Measurements from ENCODE around the gene THOC2. TPM values are rescaled to one million over a fixed set of nuclear protein-coding genes. Genes with fewer than 3 reads are reported as not detected.

THOC2 gene
- polyA plus RNA-seq, 3 donors = 12.5 to 44.7 (median 21.4) TPM

DNA sequence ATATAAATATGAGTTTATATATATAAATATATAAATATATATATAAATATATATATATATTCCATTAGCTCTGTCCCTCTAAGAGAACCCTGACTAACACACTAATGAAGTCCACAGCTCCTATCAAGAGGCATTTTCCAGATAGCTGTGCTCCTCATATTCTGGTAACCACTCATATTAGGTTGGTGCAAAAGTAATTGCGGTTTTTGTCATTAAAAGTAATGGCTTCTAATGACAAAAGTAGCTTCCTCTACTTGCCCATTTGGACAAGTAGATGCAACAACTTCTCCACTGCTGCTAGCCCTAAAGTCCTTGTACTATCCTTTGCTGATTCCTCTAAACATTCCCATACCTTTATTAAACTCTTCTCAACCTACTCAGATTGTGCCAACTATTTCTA lies 182.0 kb downstream of the THOC2 start:
- no CpG with 5 or more reads among the region's 1 CpG for WGBS (ENCODE audit: insufficient coverage)
- Histone ChIP-seq H3K4me2 (replicated peaks; ENCODE audit: extremely low read depth, low read length, poor library complexity, severe bottlenecking) (no peak overlapping the region), H3K36me3 (replicated peaks in 1 of 2; ENCODE audit: control insufficient read depth in 1 of 2, insufficient read depth in 2 of 2, low read length in 2 of 2) (no peaks in the 10 kb centered on the region), H3K27me3 (ENCODE audit: control insufficient read depth in 2 of 2, insufficient read depth in 2 of 2, low read length in 2 of 2) (no peaks in the 10 kb centered on the region), H3K4me3 (replicated peaks in 1 of 3; ENCODE audit: low read depth in 2 of 3, low read length in 3 of 3) (no peak overlapping the region), H3K79me2 (ENCODE audit: insufficient read depth, low read length) (no peaks in the 10 kb centered on the region), H2AFZ (ENCODE audit: insufficient read depth, low read depth, low read length, poor library complexity, severe bottlenecking) (no peak overlapping the region), H4K20me1 (ENCODE audit: insufficient read depth, low read length) (no peaks in the 10 kb centered on the region), H3K9ac (ENCODE audit: insufficient read depth, low read length, poor library complexity, severe bottlenecking) (no peak overlapping the region), H3K4me1 (ENCODE audit: control insufficient read depth in 1 of 2, insufficient read depth in 2 of 2, low read length in 2 of 2) (no peaks in the 10 kb centered on the region), H3K27ac (ENCODE audit: low read depth in 1 of 2, low read length in 2 of 2) (no peak overlapping the region), H3K9me3 (replicated peaks in 1 of 2; ENCODE audit: control insufficient read depth in 1 of 2, insufficient read depth in 1 of 2, low read length in 2 of 2) (no peaks in the 10 kb centered on the region)
- Mint-ChIP-seq H3K4me3 (no peak overlapping the region), H3K9me3 (peaks cover 0 to 5% (median 2%) of the 10 kb centered on the region in 7 donors), H3K27ac (no peak overlapping the region), H3K36me3 (no peaks in the 10 kb centered on the region), H3K4me1 (peaks cover 4% of the 10 kb centered on the region), H3K27me3 (ENCODE audit: low read depth in 3 of 3) (peaks cover 1 to 2% (median 2%) of the 10 kb centered on the region in 3 donors)
- intact Hi-C loops (cut with micrococcal nuclease) = no loop called here
- DNase-seq = no peak
- TF ChIP-seq CTCF (IDR thresholded peaks at IDR 0.05) = no peak

Small RNAs within 50 kb of the gene (small RNA-seq; reads per million reads assigned to genes)
- gene AL030996.1 (ENCODE audit: insufficient read length, low read depth) (not detected), gene RNU7-69P (ENCODE audit: insufficient read length, low read depth) (not detected)

Other genes with a start within 250 kb of the THOC2 start
- 1 to 10 TPM; 2.1 to 10.0 (median 5.8) TPM for gene XIAP, start 127.0 kb upstream of the THOC2 start, polyA plus RNA-seq
- 10 to 100 TPM; 20.6 to 56.2 (median 40.9) TPM for gene STAG2, start 228.7 kb upstream of the THOC2 start, polyA plus RNA-seq

Measured in CD14-positive monocyte (primary cell).